K562 (cell line): ENCODE results near the gene ARHGEF10L. TPM values are rescaled to one million over a fixed set of nuclear protein-coding genes. Genes with fewer than 3 reads are reported as not detected.
A peak's percentile ranks its signal among the peaks of the same experiment; 100 is the strongest.

ENCODE experiments used
- REST ChIP-seq, 2 experiments: fragments of 450-650 bp; formaldehyde crosslinking in 1 of 2; IDR thresholded peaks; 2 replicates each; pipeline versions ENCODE4 v1.4.0 to v1.6.1; 2014 to 2020; ENCODE audit warnings: mild to moderate bottlenecking in 2 of 2, borderline replicate concordance in 1 of 2, low read depth in 1 of 2
- polyA plus RNA-seq, 8 experiments: library from polyadenylated mRNA; depleted of rRNA in 4 of 8; stranded (reverse) in 5 of 8; unstranded in 3 of 8; fragments of >200 nt; fragmentation: Nextera tagmentation in 2 of 8; fragmentation: Illumina TruSeq in 1 of 8; extraction: Ambion mirVana in 2 of 8; extraction: Trizol in 1 of 8; gene quantifications; 2 replicates each; pipeline versions ENCODE4 v1.2.1 to v1.2.3, GENCODE V29; 2011 to 2014; ENCODE audit warnings: inconsistent platforms in 1 of 8, missing spikeins in 1 of 8
- total RNA-seq, 7 experiments: library from RNA; depleted of rRNA in 6 of 7; stranded (reverse); fragments of >200 nt in 6 of 7; fragmentation: Illumina TruSeq in 2 of 7; extraction: Trizol in 2 of 7; gene quantifications; 2 replicates each; pipeline versions ENCODE4 v1.2.1 to v1.2.3, GENCODE V29; 2011 to 2021; ENCODE audit warnings: low replicate concordance in 1 of 7

ARHGEF10L gene
- total and polyA plus RNA-seq, 9 of the 15 experiments (the other 6 are each of a cell fraction or from before 2014, with no cell fraction given) = 0.09 to 0.13 TPM; not detected in 7

- 0 out of 2 replicates have a peak, but pooled peaks have one; percentile 17 for TF ChIP-seq REST (IDR thresholded peaks at IDR 0.05; ENCODE audit: borderline replicate concordance)
- no peak for TF ChIP-seq REST (CRISPR knock-in tag; IDR thresholded peaks at IDR 0.05; ENCODE audit: low read depth)
These were observed 90.0 kb downstream of the ARHGEF10L start (continued) for GRCh38 chr1:17629460-17629859.
